Smooth muscle cell (in vitro differentiated cells): Measurements from ENCODE around the gene ADAMTSL5. TPM values are rescaled to one million over a fixed set of nuclear protein-coding genes. Genes with fewer than 3 reads are reported as not detected.

Experiments
- DNase-seq: peaks from one replicate; lab custom pipeline; 2025; ENCODE audit not compliant: unreplicated experiment; lab: John Stamatoyannopoulos, UW
- H2AFZ ChIP-seq: fragments of 200-600 bp; sonication (generic); 2 replicates; pipeline ENCODE4 v1.6.0; 2016; ENCODE audit warnings: antibody characterized with exemption, low read depth, mild to moderate bottlenecking
- H3F3A ChIP-seq: fragments of 200-600 bp; sonication (generic); 2 replicates; pipeline ENCODE4 v1.6.0; 2017; ENCODE audit warnings: antibody characterized with exemption, low read depth
- H3K27ac ChIP-seq: fragments of 200-600 bp; sonication (generic); 2 replicates; pipeline ENCODE4 v1.5.1; 2016; ENCODE audit warnings: low read depth, mild to moderate bottlenecking
- H3K27me3 ChIP-seq: fragments of 200-600 bp; sonication (generic); 2 replicates; pipeline ENCODE4 v1.6.1; 2016; ENCODE audit warnings: low read depth, mild to moderate bottlenecking
- H3K36me3 ChIP-seq: fragments of 200-600 bp; sonication (generic); 2 replicates; pipeline ENCODE4 v1.5.1; 2016; ENCODE audit warnings: low read depth
- H3K4me1 ChIP-seq: fragments of 200-600 bp; sonication (generic); 2 replicates; pipeline ENCODE4 v1.5.1; 2016; ENCODE audit warnings: low read depth
- H3K4me2 ChIP-seq: fragments of 200-600 bp; sonication (generic); 2 replicates; pipeline ENCODE4 v1.6.0; 2016; ENCODE audit warnings: mild to moderate bottlenecking
- H3K4me3 ChIP-seq: fragments of 200-600 bp; sonication (generic); 2 replicates; pipeline ENCODE4 v1.5.1; 2016; ENCODE audit warnings: mild to moderate bottlenecking
- H3K79me2 ChIP-seq: fragments of 200-600 bp; sonication (generic); 2 replicates; pipeline ENCODE4 v1.6.0; 2016; ENCODE audit warnings: low read depth, mild to moderate bottlenecking
- H3K9ac ChIP-seq: fragments of 200-600 bp; sonication (generic); 2 replicates; pipeline ENCODE4 v1.6.0; 2016; ENCODE audit warnings: low read depth
- H3K9me3 ChIP-seq: fragments of 200-600 bp; sonication (generic); replicated peaks from 2 replicates; pipeline ENCODE4 v1.5.1; 2016; ENCODE audit warnings: low read depth
- H4K20me1 ChIP-seq: fragments of 200-600 bp; sonication (generic); 2 replicates; pipeline ENCODE4 v1.6.0; 2016; ENCODE audit warnings: low read depth
- WGBS: methylation state at CpG from one replicate; pipeline ENCODE4 v1.1.7; 2016; ENCODE audit warnings: low lambda C conversion rate; 5-methylcytosine and 5-hydroxymethylcytosine counted together
- polyA plus RNA-seq: library from polyadenylated mRNA; unstranded; fragments of >200 nt; fragmentation: Nextera tagmentation; extraction: Ambion mirVana; gene quantifications from 2 replicates; pipeline ENCODE4 v1.2.1, GENCODE V29; 2016
- total RNA-seq: library from RNA; depleted of rRNA; stranded (reverse); fragments of >200 nt; gene quantifications from 2 replicates; pipeline ENCODE4 v1.2.3, GENCODE V29; 2014
- TF ChIP-seq, protein P1 (sequence below): fragments of 200-600 bp; sonication (generic); IDR thresholded peaks from 2 replicates; pipeline ENCODE4 v1.5.1; 2017; ENCODE audit warnings: borderline replicate concordance, mild to moderate bottlenecking, antibody characterized with exemption; ENCODE audit not compliant: insufficient read depth, poor library complexity, severe bottlenecking

ADAMTSL5 gene
- total and polyA plus RNA-seq, 2 experiments from 2014 or later, result 16.4 to 24.3 TPM

GRCh38 chr19:1473085-1473851, 39.6 kb downstream of the ADAMTSL5 start:
- TF ChIP-seq, protein P1, sequence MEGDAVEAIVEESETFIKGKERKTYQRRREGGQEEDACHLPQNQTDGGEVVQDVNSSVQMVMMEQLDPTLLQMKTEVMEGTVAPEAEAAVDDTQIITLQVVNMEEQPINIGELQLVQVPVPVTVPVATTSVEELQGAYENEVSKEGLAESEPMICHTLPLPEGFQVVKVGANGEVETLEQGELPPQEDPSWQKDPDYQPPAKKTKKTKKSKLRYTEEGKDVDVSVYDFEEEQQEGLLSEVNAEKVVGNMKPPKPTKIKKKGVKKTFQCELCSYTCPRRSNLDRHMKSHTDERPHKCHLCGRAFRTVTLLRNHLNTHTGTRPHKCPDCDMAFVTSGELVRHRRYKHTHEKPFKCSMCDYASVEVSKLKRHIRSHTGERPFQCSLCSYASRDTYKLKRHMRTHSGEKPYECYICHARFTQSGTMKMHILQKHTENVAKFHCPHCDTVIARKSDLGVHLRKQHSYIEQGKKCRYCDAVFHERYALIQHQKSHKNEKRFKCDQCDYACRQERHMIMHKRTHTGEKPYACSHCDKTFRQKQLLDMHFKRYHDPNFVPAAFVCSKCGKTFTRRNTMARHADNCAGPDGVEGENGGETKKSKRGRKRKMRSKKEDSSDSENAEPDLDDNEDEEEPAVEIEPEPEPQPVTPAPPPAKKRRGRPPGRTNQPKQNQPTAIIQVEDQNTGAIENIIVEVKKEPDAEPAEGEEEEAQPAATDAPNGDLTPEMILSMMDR, result no peak
- no peaks in the 10 kb centered on the region for H3K9me3 ChIP-seq
- no peak overlapping the region for H3K4me2 ChIP-seq
- H3F3A ChIP-seq, result no peaks in the 10 kb centered on the region
- peaks cover 97% of the 10 kb centered on the region for H4K20me1 ChIP-seq
- peaks cover 53% of the 10 kb centered on the region for H3K27me3 ChIP-seq
- H3K79me2 ChIP-seq, result peaks cover 12% of the 10 kb centered on the region
- no peaks in the 10 kb centered on the region for H3K36me3 ChIP-seq
- DNase-seq, result no peak
- H2AFZ ChIP-seq, result no peak overlapping the region
- H3K4me1 ChIP-seq, result peaks cover 13% of the 10 kb centered on the region
- 83% methylated on average over 20 of the region's 20 CpGs for WGBS
- no peak overlapping the region for H3K4me3 ChIP-seq
- no peak overlapping the region for H3K9ac ChIP-seq
- H3K27ac ChIP-seq, result no peak overlapping the region

DNA sequence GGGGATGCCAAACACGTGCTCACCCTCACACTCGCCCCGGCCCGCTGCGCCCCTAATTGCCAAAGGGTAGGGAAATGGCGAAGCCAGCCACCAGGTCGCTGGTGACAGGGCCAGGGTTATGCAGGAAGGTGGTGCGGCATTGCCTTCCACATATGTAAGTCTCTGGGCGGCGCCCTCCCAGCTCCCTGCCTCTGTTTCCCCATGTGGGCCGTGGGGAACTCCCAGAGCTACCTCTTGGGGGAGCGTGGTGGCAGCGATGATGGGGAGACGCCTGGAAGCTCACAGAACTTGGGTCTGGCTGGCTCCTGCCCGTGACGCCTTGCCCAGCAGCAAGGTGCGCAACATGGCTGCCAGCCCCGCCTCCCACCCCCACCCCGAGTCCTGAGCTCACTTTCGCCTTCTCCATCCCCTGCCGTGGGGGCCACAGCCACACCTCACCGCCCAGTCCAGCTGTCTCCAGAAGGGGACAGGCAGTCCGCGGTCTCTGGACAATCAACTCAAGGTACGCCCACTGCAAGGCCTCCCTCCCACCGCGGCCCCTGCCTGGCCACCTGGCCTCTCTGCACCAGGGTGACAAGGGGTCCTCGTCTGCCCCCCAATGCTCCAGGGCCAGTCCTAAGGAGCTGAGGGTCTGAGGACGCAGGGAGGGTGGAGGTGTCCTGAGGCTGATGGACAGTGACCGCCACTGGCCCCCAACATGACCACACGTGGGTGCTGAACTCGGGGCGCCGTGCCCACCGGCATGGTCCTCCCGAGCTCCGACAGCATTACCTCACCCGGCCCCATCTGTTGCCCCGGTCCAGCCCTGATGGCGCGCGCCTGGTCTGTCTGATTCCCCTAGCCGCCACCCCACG, 40.4 kb downstream of the ADAMTSL5 start:
- Histone ChIP-seq H4K20me1 (peaks cover 97% of the 10 kb centered on the region), H3K27ac (no peak overlapping the region), H3K4me3 (no peak overlapping the region), H3K36me3 (no peaks in the 10 kb centered on the region), H3K9ac (no peak overlapping the region), H3K9me3 (no peaks in the 10 kb centered on the region), H3K4me2 (no peak overlapping the region), H3K4me1 (peaks cover 21% of the 10 kb centered on the region), H3K79me2 (peaks cover 4% of the 10 kb centered on the region), H3F3A (no peaks in the 10 kb centered on the region), H2AFZ (no peak overlapping the region), H3K27me3 (peaks cover 61% of the 10 kb centered on the region)
- 79% methylated on average over 30 of the region's 44 CpGs for WGBS
- DNase-seq, result no peak
- TF ChIP-seq, protein P1, result no peak

- Histone ChIP-seq H3K4me3 (no peak overlapping the region), H3F3A (no peaks in the 10 kb centered on the region), H3K9ac (no peak overlapping the region), H3K4me1 (peaks cover 27% of the 10 kb centered on the region), H3K27ac (no peak overlapping the region), H3K27me3 (peaks cover 69% of the 10 kb centered on the region), H3K4me2 (peak overlapping the region; percentile 83), H4K20me1 (peaks cover 97% of the 10 kb centered on the region), H2AFZ (no peak overlapping the region), H3K79me2 (peaks cover 4% of the 10 kb centered on the region), H3K36me3 (no peaks in the 10 kb centered on the region), H3K9me3 (no peaks in the 10 kb centered on the region)
- WGBS, result 38% methylated on average over 23 of the region's 24 CpGs
- TF ChIP-seq, protein P1, result peak; percentile 14
- DNase-seq, result no peak
These were observed 41.2 kb downstream of the ADAMTSL5 start for GRCh38 chr19:1471515-1472160.
